Peyer's patch (tissue), 4 donors: ENCODE data around the gene TMEM143.

Experiments used
- POLR2A ChIP-seq, 2 donors: fragments of 450-650 bp; IDR thresholded peaks; one replicate each; pipeline ENCODE4 v1.5.1; 2017; ENCODE audit warnings: antibody characterized with exemption in 2 of 2, mild to moderate bottlenecking in 2 of 2, moderate library complexity in 2 of 2
- TF ChIP-seq, protein P1 (sequence below), 6 experiments: fragments of 450-650 bp in 4 of 6; fragments of 200-600 bp in 2 of 6; sonication (generic) in 1 of 6; IDR thresholded peaks; one replicate each; pipeline ENCODE4 v1.5.1; 2017 to 2019; ENCODE audit warnings: antibody characterized with exemption in 6 of 6, mild to moderate bottlenecking in 3 of 6, moderate library complexity in 1 of 6

DNA sequence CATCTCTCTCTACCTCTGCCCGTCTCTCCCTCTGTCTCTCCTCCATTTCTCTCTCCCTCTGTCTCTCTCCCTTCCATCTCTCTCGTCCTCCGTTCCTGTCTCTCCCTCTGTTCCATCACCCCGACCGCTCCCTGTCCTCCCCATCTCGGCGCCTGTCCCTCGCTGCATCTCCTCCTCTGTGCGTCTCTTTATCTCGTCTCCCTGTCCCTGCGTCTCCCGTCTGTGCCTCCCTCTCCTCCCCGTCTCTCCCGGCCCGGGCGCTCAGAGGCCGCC lies 34.3 kb upstream of the TMEM143 start:
- TF ChIP-seq, protein P1, sequence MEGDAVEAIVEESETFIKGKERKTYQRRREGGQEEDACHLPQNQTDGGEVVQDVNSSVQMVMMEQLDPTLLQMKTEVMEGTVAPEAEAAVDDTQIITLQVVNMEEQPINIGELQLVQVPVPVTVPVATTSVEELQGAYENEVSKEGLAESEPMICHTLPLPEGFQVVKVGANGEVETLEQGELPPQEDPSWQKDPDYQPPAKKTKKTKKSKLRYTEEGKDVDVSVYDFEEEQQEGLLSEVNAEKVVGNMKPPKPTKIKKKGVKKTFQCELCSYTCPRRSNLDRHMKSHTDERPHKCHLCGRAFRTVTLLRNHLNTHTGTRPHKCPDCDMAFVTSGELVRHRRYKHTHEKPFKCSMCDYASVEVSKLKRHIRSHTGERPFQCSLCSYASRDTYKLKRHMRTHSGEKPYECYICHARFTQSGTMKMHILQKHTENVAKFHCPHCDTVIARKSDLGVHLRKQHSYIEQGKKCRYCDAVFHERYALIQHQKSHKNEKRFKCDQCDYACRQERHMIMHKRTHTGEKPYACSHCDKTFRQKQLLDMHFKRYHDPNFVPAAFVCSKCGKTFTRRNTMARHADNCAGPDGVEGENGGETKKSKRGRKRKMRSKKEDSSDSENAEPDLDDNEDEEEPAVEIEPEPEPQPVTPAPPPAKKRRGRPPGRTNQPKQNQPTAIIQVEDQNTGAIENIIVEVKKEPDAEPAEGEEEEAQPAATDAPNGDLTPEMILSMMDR (IDR thresholded peaks at IDR 0.05): no peak
- TF ChIP-seq POLR2A (IDR thresholded peaks at IDR 0.05): no peak
